ENCODE results near the gene IARS2.

DNA sequence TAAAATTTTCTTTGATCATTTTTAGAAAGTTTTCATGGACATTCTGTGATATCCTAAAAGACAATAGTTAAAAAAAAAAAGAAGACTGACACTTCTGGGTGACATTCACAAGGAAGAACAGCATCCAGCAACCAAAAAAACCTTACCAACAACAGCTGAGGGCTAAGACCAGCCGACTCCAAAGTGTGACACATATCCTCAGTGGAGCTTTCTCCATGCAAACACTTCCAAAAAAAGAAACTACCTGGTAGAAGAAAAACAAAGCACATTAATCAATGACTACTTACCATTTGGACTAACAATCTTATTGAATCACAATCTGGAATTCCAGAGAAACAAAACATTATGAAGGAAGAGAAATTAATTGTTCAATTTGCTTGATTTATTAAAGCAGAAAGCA is 88.2 kb downstream of the IARS2 start:
- TF ChIP-seq, protein P1, sequence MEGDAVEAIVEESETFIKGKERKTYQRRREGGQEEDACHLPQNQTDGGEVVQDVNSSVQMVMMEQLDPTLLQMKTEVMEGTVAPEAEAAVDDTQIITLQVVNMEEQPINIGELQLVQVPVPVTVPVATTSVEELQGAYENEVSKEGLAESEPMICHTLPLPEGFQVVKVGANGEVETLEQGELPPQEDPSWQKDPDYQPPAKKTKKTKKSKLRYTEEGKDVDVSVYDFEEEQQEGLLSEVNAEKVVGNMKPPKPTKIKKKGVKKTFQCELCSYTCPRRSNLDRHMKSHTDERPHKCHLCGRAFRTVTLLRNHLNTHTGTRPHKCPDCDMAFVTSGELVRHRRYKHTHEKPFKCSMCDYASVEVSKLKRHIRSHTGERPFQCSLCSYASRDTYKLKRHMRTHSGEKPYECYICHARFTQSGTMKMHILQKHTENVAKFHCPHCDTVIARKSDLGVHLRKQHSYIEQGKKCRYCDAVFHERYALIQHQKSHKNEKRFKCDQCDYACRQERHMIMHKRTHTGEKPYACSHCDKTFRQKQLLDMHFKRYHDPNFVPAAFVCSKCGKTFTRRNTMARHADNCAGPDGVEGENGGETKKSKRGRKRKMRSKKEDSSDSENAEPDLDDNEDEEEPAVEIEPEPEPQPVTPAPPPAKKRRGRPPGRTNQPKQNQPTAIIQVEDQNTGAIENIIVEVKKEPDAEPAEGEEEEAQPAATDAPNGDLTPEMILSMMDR (IDR thresholded peaks at IDR 0.05; ENCODE audit: extremely low read depth in 1 of 2, insufficient read depth in 1 of 2, low read depth in 1 of 2, low read length in 2 of 2), result no peak
- TF ChIP-seq POLR2AphosphoS5 (IDR thresholded peaks at IDR 0.05; ENCODE audit: insufficient read depth, low read depth, low read length), result no peak
- TF ChIP-seq MYC (IDR thresholded peaks at IDR 0.05; ENCODE audit: low read depth, low read length), result no peak
- no peak for TF ChIP-seq POLR2A (IDR thresholded peaks at IDR 0.05; ENCODE audit: low read depth, low read length)

Data from endothelial cell of umbilical vein (primary cell).